Stimulated activated memory B cell treated with anti-CD40 and anti-IgM and Interleukin-4, amounts not matched to agents 10 μg/mL and 1 μg/mL and 100 μg/mL, for 72 hours (primary cell): Measurements from ENCODE around the gene DAPK2.

ENCODE experiments used
- ATAC-seq: fragments of 150-1000 bp; cut with Tn5 transposase; 2 replicates; pipeline ENCODE4 v1.10.0; 2021
- H3K27ac Mint-ChIP-seq: one replicate; pipeline ENCODE4 v1.8.0; 2022; ENCODE audit warnings: mild to moderate bottlenecking, mixed read lengths
- H3K27me3 Mint-ChIP-seq: one replicate; pipeline ENCODE4 v1.8.0; 2022; ENCODE audit warnings: mixed read lengths
- H3K36me3 Mint-ChIP-seq: one replicate; pipeline ENCODE4 v1.8.0; 2022; ENCODE audit warnings: mixed read lengths
- H3K4me1 Mint-ChIP-seq: one replicate; pipeline ENCODE4 v1.8.0; 2022; ENCODE audit warnings: mixed read lengths
- H3K4me3 Mint-ChIP-seq: one replicate; pipeline ENCODE4 v1.8.0; 2022; ENCODE audit warnings: mild to moderate bottlenecking, moderate library complexity, mixed read lengths
- H3K9me3 Mint-ChIP-seq: one replicate; pipeline ENCODE4 v1.8.0; 2022; ENCODE audit warnings: mixed read lengths

Gene DAPK2

GRCh38 chr15:64017591-64018163, 28.6 kb downstream of the DAPK2 start:
- Mint-ChIP-seq H3K4me3 (no peak overlapping the region), H3K36me3 (peaks cover 16% of the 10 kb centered on the region), H3K27ac (no peak overlapping the region), H3K9me3 (no peaks in the 10 kb centered on the region), H3K27me3 (no peaks in the 10 kb centered on the region), H3K4me1 (peaks cover 7% of the 10 kb centered on the region)
- ATAC-seq: no peak

GRCh38 chr15:64017082-64017588, 29.1 kb downstream of the DAPK2 start:
- H3K36me3 Mint-ChIP-seq: peaks cover 16% of the 10 kb centered on the region
- no peaks in the 10 kb centered on the region for H3K9me3 Mint-ChIP-seq
- H3K27me3 Mint-ChIP-seq: no peaks in the 10 kb centered on the region
- no peak overlapping the region for H3K4me3 Mint-ChIP-seq
- ATAC-seq: no peak
- H3K4me1 Mint-ChIP-seq: peaks cover 12% of the 10 kb centered on the region
- peak overlapping the region; percentile 10 for H3K27ac Mint-ChIP-seq

GRCh38 chr15:64016257-64016656, 30.0 kb downstream of the DAPK2 start:
- Mint-ChIP-seq H3K27me3 (no peaks in the 10 kb centered on the region), H3K4me1 (peaks cover 19% of the 10 kb centered on the region), H3K9me3 (no peaks in the 10 kb centered on the region), H3K36me3 (peaks cover 10% of the 10 kb centered on the region), H3K4me3 (no peak overlapping the region), H3K27ac (peak overlapping the region; percentile 10)
- no peak for ATAC-seq

GRCh38 chr15:64014995-64015394, 31.3 kb downstream of the DAPK2 start:
- ATAC-seq: no peak
- Mint-ChIP-seq H3K27me3 (no peaks in the 10 kb centered on the region), H3K9me3 (no peaks in the 10 kb centered on the region), H3K27ac (peak overlapping the region; percentile 10), H3K36me3 (no peaks in the 10 kb centered on the region), H3K4me3 (no peak overlapping the region), H3K4me1 (peaks cover 31% of the 10 kb centered on the region)

GRCh38 chr15:64013179-64014062, 32.9 kb downstream of the DAPK2 start:
- no peak for ATAC-seq
- H3K4me1 Mint-ChIP-seq: peaks cover 45% of the 10 kb centered on the region
- H3K36me3 Mint-ChIP-seq: no peaks in the 10 kb centered on the region
- H3K9me3 Mint-ChIP-seq: no peaks in the 10 kb centered on the region
- H3K27me3 Mint-ChIP-seq: no peaks in the 10 kb centered on the region
- peak overlapping the region; percentile 10 for H3K27ac Mint-ChIP-seq
- H3K4me3 Mint-ChIP-seq: no peak overlapping the region

GRCh38 chr15:64011736-64012135, 34.5 kb downstream of the DAPK2 start:
- peak overlapping the region; percentile 87 for H3K27ac Mint-ChIP-seq
- ATAC-seq: no peak
- no peak overlapping the region for H3K4me3 Mint-ChIP-seq
- H3K36me3 Mint-ChIP-seq: no peaks in the 10 kb centered on the region
- H3K4me1 Mint-ChIP-seq: peaks cover 56% of the 10 kb centered on the region
- H3K9me3 Mint-ChIP-seq: no peaks in the 10 kb centered on the region
- H3K27me3 Mint-ChIP-seq: no peaks in the 10 kb centered on the region

GRCh38 chr15:64010719-64011118, 35.6 kb downstream of the DAPK2 start:
- Mint-ChIP-seq H3K4me1 (peaks cover 64% of the 10 kb centered on the region), H3K36me3 (no peaks in the 10 kb centered on the region), H3K27me3 (no peaks in the 10 kb centered on the region), H3K27ac (peak overlapping the region; percentile 87), H3K4me3 (peak overlapping the region; percentile 71), H3K9me3 (no peaks in the 10 kb centered on the region)
- ATAC-seq: peak; percentile 100

DNA sequence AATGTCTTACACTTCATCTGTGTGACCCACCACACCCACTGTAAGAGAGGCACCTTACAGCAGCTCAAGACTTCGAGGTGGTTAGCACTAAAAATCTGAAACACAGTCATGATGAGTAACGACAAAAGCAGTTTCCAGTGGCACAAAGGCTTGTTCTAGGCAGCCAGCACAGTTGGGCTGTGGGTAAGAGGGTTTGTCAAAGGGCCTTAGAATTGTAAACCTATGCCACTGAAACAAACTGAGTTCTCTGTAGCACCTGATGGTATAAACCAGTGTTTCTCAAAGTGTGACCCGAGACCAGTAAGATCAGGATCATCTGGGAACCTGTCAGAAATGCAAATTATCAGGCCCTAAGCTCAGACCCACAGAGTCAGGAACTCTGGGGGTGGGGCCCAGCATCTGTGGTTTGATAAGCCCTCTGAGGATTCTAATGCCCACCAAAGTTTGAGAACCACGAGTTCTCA, 36.5 kb downstream of the DAPK2 start:
- ATAC-seq: peak; percentile 71
- Mint-ChIP-seq H3K4me1 (peaks cover 64% of the 10 kb centered on the region), H3K36me3 (no peaks in the 10 kb centered on the region), H3K4me3 (peak overlapping the region; percentile 11), H3K27me3 (no peaks in the 10 kb centered on the region), H3K9me3 (no peaks in the 10 kb centered on the region), H3K27ac (peak overlapping the region; percentile 87)

GRCh38 chr15:64009241-64009640, 37.0 kb downstream of the DAPK2 start:
- ATAC-seq: no peak
- Mint-ChIP-seq H3K4me3 (peak overlapping the region; percentile 11), H3K36me3 (no peaks in the 10 kb centered on the region), H3K27me3 (no peaks in the 10 kb centered on the region), H3K27ac (peak overlapping the region; percentile 87), H3K9me3 (no peaks in the 10 kb centered on the region), H3K4me1 (peaks cover 66% of the 10 kb centered on the region)

DNA sequence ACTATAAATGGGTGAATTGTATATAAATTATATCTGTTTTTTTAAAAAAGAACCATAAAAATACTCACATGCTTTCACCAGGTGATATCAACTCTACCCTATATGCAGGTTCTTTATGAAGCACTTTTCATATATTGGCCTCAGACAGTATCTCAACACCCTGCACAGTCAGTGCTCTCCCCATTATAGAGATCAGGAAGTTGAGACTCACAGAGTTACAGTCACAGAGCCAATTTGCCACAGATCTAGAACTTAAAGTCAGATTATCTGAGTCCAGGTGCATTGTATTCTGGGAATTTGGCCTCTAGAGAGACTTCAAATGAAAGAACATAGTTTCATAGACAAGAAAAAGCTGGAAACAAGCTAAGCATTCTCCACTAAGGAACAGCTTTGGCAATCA, 38.1 kb downstream of the DAPK2 start:
- no peaks in the 10 kb centered on the region for H3K9me3 Mint-ChIP-seq
- H3K4me1 Mint-ChIP-seq: peaks cover 71% of the 10 kb centered on the region
- no peak overlapping the region for H3K4me3 Mint-ChIP-seq
- H3K27me3 Mint-ChIP-seq: no peaks in the 10 kb centered on the region
- peaks cover 6% of the 10 kb centered on the region for H3K36me3 Mint-ChIP-seq
- peak overlapping the region; percentile 44 for H3K27ac Mint-ChIP-seq
- no peak for ATAC-seq

DNA sequence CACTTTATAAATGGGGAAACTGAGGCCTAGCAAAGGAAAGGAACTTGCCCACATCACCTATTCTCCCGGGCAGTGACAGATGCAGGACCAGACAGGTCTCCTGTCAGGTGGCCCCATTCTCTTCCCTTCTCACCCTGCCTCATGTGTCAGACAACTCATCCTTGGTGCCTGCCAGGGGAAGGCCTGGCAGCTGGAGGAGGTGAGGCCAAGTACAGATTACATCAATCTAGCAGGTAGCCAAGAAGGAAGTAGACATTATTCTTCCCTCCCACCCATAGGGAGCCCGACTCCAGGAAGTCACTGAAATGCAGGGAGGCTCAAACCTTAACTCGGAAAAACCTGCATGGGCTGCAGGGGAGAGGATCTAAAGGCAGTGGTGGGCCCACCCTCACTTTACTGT, 39.6 kb downstream of the DAPK2 start:
- H3K4me1 Mint-ChIP-seq: peaks cover 59% of the 10 kb centered on the region
- H3K9me3 Mint-ChIP-seq: no peaks in the 10 kb centered on the region
- H3K27ac Mint-ChIP-seq: peak overlapping the region; percentile 44
- no peak for ATAC-seq
- no peaks in the 10 kb centered on the region for H3K27me3 Mint-ChIP-seq
- H3K36me3 Mint-ChIP-seq: peaks cover 6% of the 10 kb centered on the region
- no peak overlapping the region for H3K4me3 Mint-ChIP-seq

GRCh38 chr15:64004587-64004986, 41.7 kb downstream of the DAPK2 start:
- Mint-ChIP-seq H3K36me3 (peaks cover 6% of the 10 kb centered on the region), H3K4me3 (no peak overlapping the region), H3K9me3 (no peaks in the 10 kb centered on the region), H3K27me3 (no peaks in the 10 kb centered on the region), H3K27ac (no peak overlapping the region), H3K4me1 (peaks cover 61% of the 10 kb centered on the region)
- no peak for ATAC-seq

DNA sequence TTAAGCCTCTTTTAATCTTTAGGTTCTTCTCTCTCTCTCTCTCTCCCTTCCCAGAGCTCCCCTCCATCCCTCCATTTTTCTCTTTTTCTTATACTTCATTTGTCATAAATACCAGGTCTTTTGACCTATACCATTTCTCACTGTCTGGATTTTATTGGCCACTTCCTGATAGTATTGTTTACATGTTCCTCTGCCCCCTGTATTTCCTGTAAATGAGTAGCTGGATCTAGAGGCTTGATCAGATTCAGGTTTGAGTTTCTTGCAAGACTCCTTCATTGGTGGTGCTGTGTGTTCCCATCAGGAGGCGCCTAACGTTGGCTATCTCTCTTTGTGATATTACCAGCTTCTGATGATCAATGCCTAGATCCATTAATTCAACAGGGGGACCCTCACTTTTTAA, 42.2 kb downstream of the DAPK2 start:
- Mint-ChIP-seq H3K36me3 (peaks cover 6% of the 10 kb centered on the region), H3K27me3 (no peaks in the 10 kb centered on the region), H3K27ac (peak overlapping the region; percentile 45)

GRCh38 chr15:64003182-64003581, 43.1 kb downstream of the DAPK2 start:
- peaks cover 66% of the 10 kb centered on the region for H3K4me1 Mint-ChIP-seq

More for the DNA sequence above, 42.2 kb downstream of the DAPK2 start:
- ATAC-seq: no peak
- Mint-ChIP-seq H3K4me1 (peaks cover 61% of the 10 kb centered on the region), H3K4me3 (no peak overlapping the region), H3K9me3 (no peaks in the 10 kb centered on the region)

GRCh38 chr15:64001148-64001547, 45.1 kb downstream of the DAPK2 start:
- peaks cover 59% of the 10 kb centered on the region for H3K4me1 Mint-ChIP-seq
- peaks cover 6% of the 10 kb centered on the region for H3K36me3 Mint-ChIP-seq
- H3K9me3 Mint-ChIP-seq: no peaks in the 10 kb centered on the region
- peak overlapping the region; percentile 3 for H3K27ac Mint-ChIP-seq
- no peak overlapping the region for H3K4me3 Mint-ChIP-seq
- no peaks in the 10 kb centered on the region for H3K27me3 Mint-ChIP-seq
- no peak for ATAC-seq

More at GRCh38 chr15:64003182-64003581, 43.1 kb downstream of the DAPK2 start:
- no peak for ATAC-seq
- H3K9me3 Mint-ChIP-seq: no peaks in the 10 kb centered on the region
- H3K4me3 Mint-ChIP-seq: no peak overlapping the region
- no peaks in the 10 kb centered on the region for H3K27me3 Mint-ChIP-seq
- H3K36me3 Mint-ChIP-seq: peaks cover 6% of the 10 kb centered on the region
- H3K27ac Mint-ChIP-seq: no peak overlapping the region
